ENCODE results near the gene POLK.

Gene POLK

GRCh38 chr5:75611311-75612225 lies 99.9 kb downstream of the POLK start, which contains the start of gene ANKDD1B:
ANKDD1B (plus strand) TSS chr5:75611453; CDS start chr5:75611635, 182 bp downstream.
- no peak for DNase-seq (ENCODE audit: low spot score)

- DNase-seq (ENCODE audit: low spot score) = no peak
These were observed 100.5 kb downstream of the POLK start for GRCh38 chr5:75612226-75612569.

GRCh38 chr5:75612901-75613300 lies 101.2 kb downstream of the POLK start:
- DNase-seq (ENCODE audit: low spot score) = no peak

GRCh38 chr5:75614176-75614575 lies 102.5 kb downstream of the POLK start:
- no peak for DNase-seq (ENCODE audit: low spot score)

- DNase-seq (ENCODE audit: low spot score) = no peak
These were observed 104.7 kb downstream of the POLK start for GRCh38 chr5:75616371-75616881.

- DNase-seq (ENCODE audit: low spot score) = no peak
These were observed 105.4 kb downstream of the POLK start for GRCh38 chr5:75616971-75617621.

- no peak for DNase-seq (ENCODE audit: low spot score)
These were observed 106.2 kb downstream of the POLK start for GRCh38 chr5:75617736-75618352.

- no peak for DNase-seq (ENCODE audit: low spot score)
These were observed 108.7 kb downstream of the POLK start for GRCh38 chr5:75620184-75620959.

GRCh38 chr5:75622564-75622963 lies 110.9 kb downstream of the POLK start:
- DNase-seq (ENCODE audit: low spot score) = no peak

- DNase-seq (ENCODE audit: low spot score) = no peak
These were observed 112.2 kb downstream of the POLK start for GRCh38 chr5:75623846-75624245.

- no peak for DNase-seq (ENCODE audit: low spot score)
These were observed 115.3 kb downstream of the POLK start for GRCh38 chr5:75626959-75627358.

- DNase-seq (ENCODE audit: low spot score) = no peak
These were observed 116.1 kb downstream of the POLK start for GRCh38 chr5:75627801-75628200.

- DNase-seq (ENCODE audit: low spot score) = no peak
These were observed 119.2 kb downstream of the POLK start for GRCh38 chr5:75630875-75631274.

GRCh38 chr5:75632321-75632720 lies 120.6 kb downstream of the POLK start:
- DNase-seq (ENCODE audit: low spot score) = no peak

- no peak for DNase-seq (ENCODE audit: low spot score)
These were observed 126.3 kb downstream of the POLK start for GRCh38 chr5:75637949-75638348.

GRCh38 chr5:75639535-75640311 lies 128.0 kb downstream of the POLK start:
- DNase-seq (ENCODE audit: low spot score) = no peak

- peak; percentile 66 for DNase-seq (ENCODE audit: low spot score)
These were observed 128.7 kb downstream of the POLK start for GRCh38 chr5:75640395-75640794.

- DNase-seq (ENCODE audit: low spot score) = no peak
These were observed 129.1 kb downstream of the POLK start for GRCh38 chr5:75640826-75641225.

- DNase-seq (ENCODE audit: low spot score) = no peak
These were observed 137.0 kb downstream of the POLK start for GRCh38 chr5:75648712-75649111.

All from RKO (cell line).